ENCODE measurements around the gene FGF12.

- TF ChIP-seq POLR2AphosphoS5 (IDR thresholded peaks at IDR 0.05; ENCODE audit: low read depth, low read length) (no peak), CTCF (IDR thresholded peaks at IDR 0.05) (peak; percentile 26; the same call in 1 of the 2 replicates)
Observed at GRCh38 chr3:192422997-192423342, 304.4 kb downstream of the FGF12 start.

Measured in Panc1 (cell line).